Spleen (tissue), 7 donors: ENCODE measurements around the gene ULBP1.
A peak's percentile ranks its signal among the peaks of the same experiment; 100 is the strongest.

ENCODE experiments used
- POLR2A ChIP-seq, 3 donors: fragments of 450-650 bp; IDR thresholded peaks; one replicate each; pipeline ENCODE4 v1.5.1; 2017; ENCODE audit warnings: antibody characterized with exemption in 3 of 3, mild to moderate bottlenecking in 1 of 3
- POLR2AphosphoS5 ChIP-seq, 3 donors: sonication (generic); formaldehyde crosslinking; IDR thresholded peaks; one replicate each; pipeline ENCODE4 v1.5.1; 2017; ENCODE audit warnings: antibody characterized with exemption in 3 of 3
- TF ChIP-seq, protein P1 (sequence below), 11 experiments: fragments of 200-600 bp in 7 of 11; fragments of 450-650 bp in 4 of 11; sonication (generic) in 4 of 11; IDR thresholded peaks in 8 of 11; conservative IDR thresholded peaks in 3 of 11; 1 replicate in 7 of 11; 2 replicates in 4 of 11; pipeline versions ENCODE4 v1.4.0 to v1.8.0; 2016 to 2021; ENCODE audit warnings: antibody characterized with exemption in 11 of 11, inconsistent platforms in 4 of 11, mild to moderate bottlenecking in 1 of 11
- donor health status: DM: no; HTN: no; CAD: no; lungs with moderate emphysema.
- donor health status: DM: no; HTN: no; CAD: no.
- donor health status: DM: no; HTN: no; CAD: no.

- TF ChIP-seq, protein P1, sequence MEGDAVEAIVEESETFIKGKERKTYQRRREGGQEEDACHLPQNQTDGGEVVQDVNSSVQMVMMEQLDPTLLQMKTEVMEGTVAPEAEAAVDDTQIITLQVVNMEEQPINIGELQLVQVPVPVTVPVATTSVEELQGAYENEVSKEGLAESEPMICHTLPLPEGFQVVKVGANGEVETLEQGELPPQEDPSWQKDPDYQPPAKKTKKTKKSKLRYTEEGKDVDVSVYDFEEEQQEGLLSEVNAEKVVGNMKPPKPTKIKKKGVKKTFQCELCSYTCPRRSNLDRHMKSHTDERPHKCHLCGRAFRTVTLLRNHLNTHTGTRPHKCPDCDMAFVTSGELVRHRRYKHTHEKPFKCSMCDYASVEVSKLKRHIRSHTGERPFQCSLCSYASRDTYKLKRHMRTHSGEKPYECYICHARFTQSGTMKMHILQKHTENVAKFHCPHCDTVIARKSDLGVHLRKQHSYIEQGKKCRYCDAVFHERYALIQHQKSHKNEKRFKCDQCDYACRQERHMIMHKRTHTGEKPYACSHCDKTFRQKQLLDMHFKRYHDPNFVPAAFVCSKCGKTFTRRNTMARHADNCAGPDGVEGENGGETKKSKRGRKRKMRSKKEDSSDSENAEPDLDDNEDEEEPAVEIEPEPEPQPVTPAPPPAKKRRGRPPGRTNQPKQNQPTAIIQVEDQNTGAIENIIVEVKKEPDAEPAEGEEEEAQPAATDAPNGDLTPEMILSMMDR (IDR thresholded peaks at IDR 0.05 in 8 of 11, conservative IDR thresholded peaks at IDR 0.05 in 3 of 11), result no peak
- no peak for TF ChIP-seq POLR2A (IDR thresholded peaks at IDR 0.05)
- TF ChIP-seq POLR2AphosphoS5 (IDR thresholded peaks at IDR 0.05), result peak; percentile 33 to 77 (median 69)
Measured at GRCh38 chr6:149963462-149964307, at the start of gene ULBP1.
